Activated naive CD8-positive, alpha-beta T cell treated with anti-CD3 and anti-CD28 coated beads, Interleukin-2, amount 10 ng/mL, durations not matched to agents 7 days and 5 days (primary cell): ENCODE measurements around the gene IGLL1. TPM values are rescaled to one million over a fixed set of nuclear protein-coding genes. Genes with fewer than 3 reads are reported as not detected.
"Not testable (repeated sequence)": the region's sequence is repeated elsewhere in the genome, so short reads cannot be mapped to it uniquely, and the experiment has no call there.

Source experiments
- ATAC-seq: fragments of 150-1000 bp; cut with Tn5 transposase; one replicate; pipeline ENCODE4 v1.10.0; 2021; ENCODE audit warnings: low read depth, moderate library complexity
- POLR2A ChIA-PET: fragments of 350-600 bp; sonication (Branson Sonifier 250); formaldehyde crosslinking; loops from one replicate; lab custom pipeline; 2021; ENCODE audit warnings: antibody characterized with exemption; lab: Charles Lee
- DNase-seq: peaks from one replicate; pipeline ENCODE4 v3.0.0; 2021
- H3K27ac Mint-ChIP-seq: one replicate; pipeline ENCODE4 v1.8.0; 2022; ENCODE audit warnings: mild to moderate bottlenecking, mixed read lengths
- H3K27me3 Mint-ChIP-seq: one replicate; pipeline ENCODE4 v1.8.0; 2022; ENCODE audit warnings: mild to moderate bottlenecking, moderate library complexity, mixed read lengths
- H3K36me3 Mint-ChIP-seq: one replicate; pipeline ENCODE4 v1.8.0; 2021; ENCODE audit warnings: mild to moderate bottlenecking, mixed read lengths
- H3K4me1 Mint-ChIP-seq: one replicate; pipeline ENCODE4 v1.8.0; 2021; ENCODE audit warnings: mixed read lengths
- H3K4me3 Mint-ChIP-seq: one replicate; pipeline ENCODE4 v1.8.0; 2022; ENCODE audit warnings: mild to moderate bottlenecking, moderate library complexity, mixed read lengths
- H3K9me3 Mint-ChIP-seq: one replicate; pipeline ENCODE4 v1.8.0; 2021; ENCODE audit warnings: mixed read lengths
- total RNA-seq, 2 experiments: library from RNA; stranded (reverse); gene quantifications; one replicate each; pipeline ENCODE4 v1.2.3, GENCODE V29; 2021

IGLL1 gene
- total RNA-seq, 2 experiments from 2014 or later: not detected

DNA sequence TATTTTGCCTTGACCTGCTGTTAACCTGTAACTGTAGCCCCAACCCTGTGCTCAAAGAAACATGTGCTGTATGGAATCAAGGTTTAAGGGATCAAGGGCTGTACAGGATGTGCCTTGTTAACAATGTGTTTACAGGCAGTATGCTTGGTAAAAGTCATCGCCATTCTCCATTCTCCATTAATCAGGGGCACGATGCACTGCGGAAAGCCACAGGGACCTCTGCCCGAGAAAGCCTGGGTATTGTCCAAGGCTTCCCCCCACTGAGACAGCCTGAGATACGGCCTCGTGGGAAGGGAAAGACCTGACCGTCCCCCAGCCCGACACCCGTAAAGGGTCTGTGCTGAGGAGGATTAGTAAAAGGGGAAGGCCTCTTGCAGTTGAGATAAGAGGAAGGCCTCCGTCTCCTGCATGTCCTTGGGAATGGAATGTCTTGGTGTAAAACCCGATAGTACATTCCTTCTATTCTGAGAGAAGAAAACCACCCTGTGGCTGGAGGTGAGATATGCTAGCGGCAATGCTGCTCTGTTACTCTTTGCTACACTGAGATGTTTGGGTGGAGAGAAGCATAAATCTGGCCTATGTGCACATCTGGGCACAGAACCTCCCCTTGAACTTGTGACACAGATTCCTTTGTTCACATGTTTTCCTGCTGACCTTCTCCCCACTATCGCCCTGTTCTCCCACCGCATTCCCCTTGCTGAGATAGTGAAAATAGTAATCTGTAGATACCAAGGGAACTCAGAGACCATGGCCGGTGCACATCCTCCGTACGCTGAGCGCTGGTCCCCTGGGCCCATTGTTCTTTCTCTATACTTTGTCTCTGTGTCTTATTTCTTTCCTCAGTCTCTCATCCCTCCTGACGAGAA lies 42.0 kb downstream of the IGLL1 start:
- not testable (repeated sequence) for DNase-seq, H3K9me3 Mint-ChIP-seq, ATAC-seq, H3K36me3 Mint-ChIP-seq, H3K4me3 Mint-ChIP-seq, H3K4me1 Mint-ChIP-seq, H3K27ac Mint-ChIP-seq
- POLR2A ChIA-PET: interaction anchor here (0.6 kb wide), 1 partner anchor 106 kb away, joined by 3 read pairs; no protein-coding TSS in a partner anchor
- H3K27me3 Mint-ChIP-seq: peaks cover 27% of the 10 kb centered on the region

- ATAC-seq (no peak), DNase-seq (no peak)
- peaks cover 6% of the 10 kb centered on the region for H3K4me1 Mint-ChIP-seq
- no peak overlapping the region for H3K27ac Mint-ChIP-seq
- no peaks in the 10 kb centered on the region for H3K9me3 Mint-ChIP-seq
- peaks cover 25% of the 10 kb centered on the region for H3K27me3 Mint-ChIP-seq
- no peaks in the 10 kb centered on the region for H3K36me3 Mint-ChIP-seq
- no peak overlapping the region for H3K4me3 Mint-ChIP-seq
- POLR2A ChIA-PET: interaction anchor here (0.6 kb wide), 1 partner anchor 106 kb away, joined by 3 read pairs; no protein-coding TSS in a partner anchor
These were observed 42.7 kb downstream of the IGLL1 start for GRCh38 chr22:23537416-23537815.

DNA sequence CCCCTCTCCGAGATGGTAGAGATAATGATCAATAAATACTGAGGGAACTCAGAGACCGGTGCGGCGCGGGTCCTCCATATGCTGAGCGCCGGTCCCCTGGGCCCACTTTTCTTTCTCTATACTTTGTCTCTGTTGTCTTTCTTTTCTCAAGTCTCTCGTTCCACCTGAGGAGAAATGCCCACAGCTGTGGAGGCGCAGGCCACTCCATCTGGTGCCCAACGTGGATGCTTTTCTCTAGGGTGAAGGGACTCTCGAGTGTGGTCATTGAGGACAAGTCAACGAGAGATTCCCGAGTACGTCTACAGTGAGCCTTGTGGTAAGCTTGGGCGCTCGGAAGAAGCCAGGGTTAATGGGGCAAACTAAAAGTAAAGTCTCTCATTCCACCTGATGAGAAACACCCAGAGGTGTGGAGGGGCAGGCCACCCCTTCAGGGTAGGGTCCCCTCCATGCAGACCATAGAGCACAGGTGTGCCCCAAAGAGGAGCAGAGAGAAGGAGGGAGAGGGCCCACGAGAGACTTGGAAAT lies 43.2 kb downstream of the IGLL1 start:
- no peaks in the 10 kb centered on the region for H3K36me3 Mint-ChIP-seq
- peaks cover 20% of the 10 kb centered on the region for H3K27me3 Mint-ChIP-seq
- no peaks in the 10 kb centered on the region for H3K9me3 Mint-ChIP-seq
- no peak overlapping the region for H3K27ac Mint-ChIP-seq
- peaks cover 6% of the 10 kb centered on the region for H3K4me1 Mint-ChIP-seq
- POLR2A ChIA-PET: interaction anchor here (0.6 kb wide), 1 partner anchor 107 kb away, joined by 3 read pairs; no protein-coding TSS in a partner anchor
- no peak overlapping the region for H3K4me3 Mint-ChIP-seq
- DNase-seq: no peak
- ATAC-seq: no peak

DNA sequence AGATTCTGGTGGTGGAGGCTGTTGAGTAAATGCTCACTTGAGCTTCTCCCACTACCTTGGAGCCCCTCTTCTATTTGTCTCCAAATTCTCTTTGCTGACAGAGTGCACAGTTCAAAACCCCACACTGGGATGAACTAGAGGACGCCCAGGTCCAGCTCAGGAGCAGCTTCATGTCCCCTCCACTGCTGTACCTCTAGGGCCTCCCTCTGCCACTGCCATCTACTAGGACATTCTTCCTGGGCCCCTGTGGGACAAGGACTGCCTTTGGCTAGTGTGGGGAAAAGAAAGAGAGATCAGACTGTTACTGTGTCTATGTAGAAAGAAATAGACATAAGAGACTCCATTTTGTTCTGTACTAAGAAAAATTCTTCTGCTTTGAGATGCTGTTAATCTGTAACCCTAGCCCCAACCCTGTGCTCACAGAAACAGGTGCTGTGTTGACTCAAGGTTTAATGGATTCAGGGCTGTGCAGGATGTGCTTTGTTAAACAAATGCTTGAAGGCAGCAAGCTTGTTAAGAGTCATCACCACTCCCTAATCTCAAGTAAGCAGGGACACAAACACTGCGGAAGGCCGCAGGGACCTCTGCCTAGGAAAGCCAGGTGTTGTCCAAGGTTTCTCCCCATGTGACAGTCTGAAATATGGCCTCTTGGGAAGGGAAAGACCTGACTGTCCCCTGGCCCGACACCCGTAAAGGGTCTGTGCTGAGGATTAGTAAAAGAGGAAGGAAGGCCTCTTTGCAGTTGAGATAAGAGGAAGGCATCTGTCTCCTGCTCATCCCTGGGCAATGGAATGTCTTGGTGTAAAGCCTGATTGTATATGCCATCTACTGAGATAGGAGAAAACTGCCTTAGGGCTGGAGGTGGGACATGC lies 44.1 kb downstream of the IGLL1 start:
- DNase-seq, POLR2A ChIA-PET, H3K36me3 Mint-ChIP-seq, H3K4me1 Mint-ChIP-seq, H3K27ac Mint-ChIP-seq, ATAC-seq, H3K4me3 Mint-ChIP-seq, H3K9me3 Mint-ChIP-seq: not testable (repeated sequence)
- peaks cover 19% of the 10 kb centered on the region for H3K27me3 Mint-ChIP-seq

GRCh38 chr22:23534851-23535717 lies 45.0 kb downstream of the IGLL1 start:
- DNase-seq: no peak
- Mint-ChIP-seq H3K27me3 (peaks cover 19% of the 10 kb centered on the region), H3K36me3 (no peaks in the 10 kb centered on the region), H3K9me3 (no peaks in the 10 kb centered on the region), H3K27ac (no peak overlapping the region), H3K4me3 (no peak overlapping the region), H3K4me1 (peaks cover 6% of the 10 kb centered on the region)
- POLR2A ChIA-PET: no interaction called here
- ATAC-seq: no peak

DNA sequence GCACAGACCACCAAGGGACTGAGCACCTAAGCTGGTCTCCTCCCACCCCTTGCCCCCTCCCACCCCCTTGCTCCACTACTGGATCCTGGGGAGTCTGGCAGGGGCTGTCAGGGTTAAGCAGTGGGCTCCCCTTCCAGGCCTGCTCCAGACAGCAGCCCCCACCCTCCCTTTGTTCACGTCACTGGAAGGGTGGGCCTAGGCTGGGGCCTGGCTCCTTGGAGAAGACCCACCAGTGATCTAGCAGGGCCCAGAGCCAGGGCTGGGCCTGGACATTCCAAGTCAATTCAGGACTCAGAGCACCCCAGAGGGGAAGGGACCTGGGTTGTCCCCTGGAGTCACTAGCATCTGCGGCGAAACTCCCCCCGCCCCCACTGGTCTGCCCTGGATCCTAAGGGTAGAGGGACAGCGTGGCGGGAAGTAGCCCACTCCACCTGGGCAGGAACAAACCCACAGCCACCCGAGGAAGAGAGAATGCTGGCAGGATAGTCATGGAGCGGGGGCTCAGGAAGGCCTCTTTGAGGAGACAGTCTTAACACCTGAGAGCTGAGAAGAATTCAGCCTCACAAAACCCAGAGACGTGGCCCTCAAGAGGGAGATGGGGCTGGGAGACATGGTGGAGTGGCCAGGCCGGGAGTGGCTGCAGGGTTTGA lies 45.8 kb downstream of the IGLL1 start:
- Mint-ChIP-seq H3K27me3 (peaks cover 19% of the 10 kb centered on the region), H3K4me3 (no peak overlapping the region), H3K27ac (no peak overlapping the region), H3K9me3 (no peaks in the 10 kb centered on the region), H3K36me3 (no peaks in the 10 kb centered on the region), H3K4me1 (peaks cover 5% of the 10 kb centered on the region)
- no peak for ATAC-seq
- DNase-seq: no peak
- POLR2A ChIA-PET: no interaction called here

GRCh38 chr22:23533771-23534191 lies 46.3 kb downstream of the IGLL1 start:
- ATAC-seq (peak; percentile 15), DNase-seq (no peak)
- POLR2A ChIA-PET: no interaction called here
- peaks cover 17% of the 10 kb centered on the region for H3K27me3 Mint-ChIP-seq
- no peaks in the 10 kb centered on the region for H3K36me3 Mint-ChIP-seq
- H3K4me3 Mint-ChIP-seq: no peak overlapping the region
- H3K9me3 Mint-ChIP-seq: no peaks in the 10 kb centered on the region
- no peak overlapping the region for H3K27ac Mint-ChIP-seq
- H3K4me1 Mint-ChIP-seq: peaks cover 2% of the 10 kb centered on the region

DNA sequence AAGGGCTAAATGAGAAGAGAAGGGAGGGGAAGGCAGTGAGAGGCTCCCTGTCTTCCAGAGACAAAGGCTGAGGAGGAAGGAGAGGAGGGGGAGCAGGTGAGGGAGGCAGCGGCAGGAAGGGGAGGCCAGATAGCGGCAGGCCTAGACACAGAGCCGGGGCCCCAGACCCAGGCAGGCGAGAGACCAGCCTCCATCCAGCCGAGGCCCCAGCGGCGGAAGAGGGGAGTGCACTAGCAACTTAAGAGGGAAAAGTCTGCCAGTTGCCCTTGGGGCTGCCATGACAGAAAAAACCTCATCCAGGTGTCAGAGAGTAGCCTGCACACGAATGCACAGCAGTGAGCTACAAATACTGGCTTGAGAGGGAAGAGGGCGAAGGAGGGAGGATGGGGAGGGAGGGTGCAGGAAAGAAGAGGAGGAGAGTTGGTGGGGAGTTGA lies 46.7 kb downstream of the IGLL1 start:
- POLR2A ChIA-PET: no interaction called here
- Mint-ChIP-seq H3K27me3 (peaks cover 14% of the 10 kb centered on the region), H3K27ac (no peak overlapping the region), H3K4me1 (peaks cover 2% of the 10 kb centered on the region), H3K9me3 (no peaks in the 10 kb centered on the region), H3K36me3 (no peaks in the 10 kb centered on the region), H3K4me3 (no peak overlapping the region)
- ATAC-seq (peak; percentile 34), DNase-seq (peak; percentile 53)

- Mint-ChIP-seq H3K4me1 (peaks cover 2% of the 10 kb centered on the region), H3K27me3 (peaks cover 11% of the 10 kb centered on the region), H3K4me3 (no peak overlapping the region), H3K36me3 (no peaks in the 10 kb centered on the region), H3K27ac (no peak overlapping the region), H3K9me3 (no peaks in the 10 kb centered on the region)
- ATAC-seq: no peak
- no peak for DNase-seq
- POLR2A ChIA-PET: no interaction called here
These were observed 47.4 kb downstream of the IGLL1 start for GRCh38 chr22:23532731-23533130.

DNA sequence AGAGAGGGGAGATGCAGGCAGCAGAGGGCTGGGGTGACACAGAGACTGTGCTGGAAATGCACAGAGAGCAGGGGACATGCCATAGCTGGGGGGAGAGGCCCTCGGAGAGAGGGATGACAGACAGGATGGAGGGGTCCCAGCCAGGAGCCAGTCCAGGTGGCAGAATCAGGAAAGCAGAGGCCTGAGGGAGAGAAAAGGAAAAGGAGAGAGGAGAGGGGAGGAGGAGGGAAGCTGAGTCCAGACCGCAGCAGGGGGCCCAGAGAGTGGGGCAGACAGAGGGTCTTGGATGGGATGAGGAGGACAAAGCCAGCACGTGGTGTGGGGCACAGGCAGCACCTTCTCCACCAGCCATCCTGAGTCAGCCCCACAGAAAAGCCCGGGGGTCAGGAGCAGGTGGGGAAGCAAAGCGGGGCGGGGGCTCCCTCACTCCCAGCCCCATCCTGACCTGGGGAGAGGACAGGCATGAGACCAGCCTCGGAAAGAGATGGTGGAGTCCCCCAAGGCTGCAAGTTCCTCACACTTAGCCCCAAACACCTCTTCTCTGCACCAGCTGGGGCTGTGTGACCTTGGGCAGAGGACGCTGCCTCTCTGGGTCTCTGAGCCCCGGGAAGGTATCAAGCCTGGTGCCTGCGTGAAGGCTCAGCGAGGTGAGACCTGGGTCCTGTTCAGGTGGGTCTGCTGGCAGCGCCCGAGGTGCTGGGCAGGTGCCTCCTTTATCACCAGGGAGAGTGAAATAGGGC lies 48.0 kb downstream of the IGLL1 start:
- Mint-ChIP-seq H3K27me3 (peaks cover 8% of the 10 kb centered on the region), H3K4me3 (no peak overlapping the region), H3K9me3 (no peaks in the 10 kb centered on the region), H3K36me3 (no peaks in the 10 kb centered on the region), H3K27ac (no peak overlapping the region), H3K4me1 (peaks cover 2% of the 10 kb centered on the region)
- DNase-seq (no peak), ATAC-seq (no peak)
- POLR2A ChIA-PET: no interaction called here

GRCh38 chr22:23531283-23531956 lies 48.7 kb downstream of the IGLL1 start:
- Mint-ChIP-seq H3K36me3 (no peaks in the 10 kb centered on the region), H3K4me3 (no peak overlapping the region), H3K27ac (no peak overlapping the region), H3K27me3 (peaks cover 8% of the 10 kb centered on the region), H3K4me1 (peaks cover 2% of the 10 kb centered on the region), H3K9me3 (no peaks in the 10 kb centered on the region)
- no peak for DNase-seq
- no peak for ATAC-seq
- POLR2A ChIA-PET: no interaction called here
